NCI-H1092 treated with DMSO at 0.1 percent for 48 hours (cell line): Measurements from ENCODE around the gene TVP23B.
"Not testable (repeated sequence)": the region's sequence is repeated elsewhere in the genome, so short reads cannot be mapped to it uniquely, and the experiment has no call there.

Experiments
- DNase-seq: peaks from one replicate; lab custom pipeline; 2025; lab: John Stamatoyannopoulos, UW

Gene TVP23B

DNA sequence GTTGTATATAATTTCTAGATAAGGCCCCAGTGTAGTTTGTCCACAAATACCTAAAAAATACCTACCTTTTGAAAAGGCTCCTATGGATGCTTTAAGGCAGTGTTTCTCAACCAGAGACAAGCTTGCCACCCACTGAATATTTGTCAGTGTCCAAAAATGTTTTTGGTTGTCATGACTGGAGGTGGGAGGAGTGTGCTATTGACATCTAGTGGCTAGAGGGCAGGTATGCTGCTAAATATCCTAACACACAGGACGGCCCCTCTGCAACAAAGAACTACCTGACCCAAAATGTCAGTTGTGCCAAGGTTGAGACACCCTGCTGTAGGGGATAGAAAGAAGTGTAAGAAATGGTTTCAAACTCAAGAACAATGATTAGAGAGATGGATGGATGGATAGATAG lies 10.4 kb downstream of the TVP23B start:
- DNase-seq = not testable (repeated sequence)

- not testable (repeated sequence) for DNase-seq
These were observed 13.9 kb downstream of the TVP23B start for GRCh38 chr17:18794841-18795240.

GRCh38 chr17:18796887-18797286 lies 15.9 kb downstream of the TVP23B start:
- DNase-seq = not testable (repeated sequence)

DNA sequence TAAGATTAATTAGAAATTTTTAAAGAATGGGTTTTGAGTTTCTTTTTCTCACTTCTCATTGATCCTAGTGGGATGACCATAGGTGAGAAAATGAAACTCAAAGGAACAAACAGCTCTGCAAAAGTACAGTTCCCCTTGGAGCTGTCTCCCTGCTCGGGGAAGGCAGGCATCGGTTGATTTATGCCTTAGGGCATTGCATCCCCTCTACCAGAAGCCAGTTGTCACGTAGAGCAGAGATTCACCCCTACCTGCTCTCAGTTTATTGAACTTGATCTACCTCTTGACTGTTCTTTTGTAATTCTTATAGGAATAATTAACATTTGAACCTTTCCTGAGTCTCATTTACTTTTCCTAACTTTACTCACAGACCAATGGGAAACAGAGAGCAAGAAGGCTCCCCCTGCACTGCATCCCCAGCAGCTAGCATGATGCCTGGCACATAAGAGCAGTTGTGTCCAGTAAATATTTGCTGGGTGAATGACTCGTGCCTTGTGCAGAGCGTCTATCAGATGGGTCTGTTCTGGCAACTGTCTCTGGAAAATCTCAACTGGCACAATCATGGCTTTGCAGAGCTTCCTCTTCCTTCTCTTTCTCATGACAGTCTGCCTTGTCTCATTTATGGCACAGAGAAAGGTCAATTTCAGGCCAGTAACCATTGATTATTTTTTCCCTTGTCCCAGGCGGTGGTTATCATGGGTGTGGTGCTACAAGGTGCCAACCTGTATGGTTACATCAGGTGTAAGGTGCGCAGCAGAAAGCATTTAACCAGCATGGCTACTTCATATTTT lies 22.7 kb downstream of the TVP23B start:
- not testable (repeated sequence) for DNase-seq

GRCh38 chr17:18815924-18816323 lies 34.9 kb downstream of the TVP23B start:
- not testable (repeated sequence) for DNase-seq

- peak; percentile 42 for DNase-seq
These were observed 35.7 kb downstream of the TVP23B start for GRCh38 chr17:18816489-18817371.

DNA sequence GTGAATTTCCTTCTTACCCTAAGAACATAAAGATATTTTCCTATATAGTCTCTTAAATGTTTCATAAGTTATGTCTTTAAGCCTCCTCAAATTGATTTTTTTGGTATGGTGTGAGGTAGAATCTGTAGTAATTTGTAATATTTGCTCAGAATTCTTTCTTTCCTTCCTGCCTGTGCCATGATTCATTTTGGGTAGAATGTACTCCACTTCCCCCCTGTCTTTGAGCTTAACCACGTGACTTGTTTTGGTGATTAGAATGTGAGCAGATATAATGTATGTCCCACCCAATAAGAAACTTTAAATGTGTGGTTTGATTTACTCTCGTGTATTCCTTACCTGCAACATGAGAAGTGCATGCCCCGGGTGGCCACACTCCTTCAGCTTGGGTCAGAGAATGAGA lies 40.4 kb downstream of the TVP23B start:
- not testable (repeated sequence) for DNase-seq

GRCh38 chr17:18827613-18828012 lies 46.6 kb downstream of the TVP23B start:
- not testable (repeated sequence) for DNase-seq

GRCh38 chr17:18848501-18848900 lies 67.5 kb downstream of the TVP23B start:
- DNase-seq = no peak

- DNase-seq = no peak
These were observed 69.7 kb downstream of the TVP23B start for GRCh38 chr17:18850679-18851078.

GRCh38 chr17:18851201-18851600 lies 70.2 kb downstream of the TVP23B start:
- no peak for DNase-seq

DNA sequence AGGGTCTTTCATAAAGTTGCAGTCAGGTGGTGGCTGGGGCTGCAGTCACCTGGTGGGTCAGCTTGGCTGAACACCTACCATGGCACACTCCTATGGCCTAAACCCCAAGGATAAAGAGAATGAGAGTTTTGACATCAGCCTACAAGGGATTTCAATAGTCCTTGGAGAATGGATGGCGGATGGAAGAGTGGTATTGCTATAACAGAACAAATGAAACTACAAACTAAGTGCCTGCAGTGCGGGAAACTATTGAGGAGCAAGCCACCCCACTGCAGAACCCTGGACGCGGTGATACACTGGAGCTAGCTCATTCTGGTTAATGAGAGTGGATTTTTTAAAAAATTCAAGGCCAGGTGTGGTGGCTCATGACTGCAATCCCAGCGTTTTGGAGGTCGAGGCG lies 74.0 kb downstream of the TVP23B start:
- no peak for DNase-seq

- peak; percentile 93 for DNase-seq
These were observed 75.0 kb downstream of the TVP23B start for GRCh38 chr17:18855831-18856569.
